ENCODE results near the gene RNASEH2A. TPM values are rescaled to one million over a fixed set of nuclear protein-coding genes. Genes with fewer than 3 reads are reported as not detected.

Gene RNASEH2A
- polyA plus RNA-seq, 1 of the 3 experiments (the other 2 are of a cell fraction), result 48.1 TPM

DNA sequence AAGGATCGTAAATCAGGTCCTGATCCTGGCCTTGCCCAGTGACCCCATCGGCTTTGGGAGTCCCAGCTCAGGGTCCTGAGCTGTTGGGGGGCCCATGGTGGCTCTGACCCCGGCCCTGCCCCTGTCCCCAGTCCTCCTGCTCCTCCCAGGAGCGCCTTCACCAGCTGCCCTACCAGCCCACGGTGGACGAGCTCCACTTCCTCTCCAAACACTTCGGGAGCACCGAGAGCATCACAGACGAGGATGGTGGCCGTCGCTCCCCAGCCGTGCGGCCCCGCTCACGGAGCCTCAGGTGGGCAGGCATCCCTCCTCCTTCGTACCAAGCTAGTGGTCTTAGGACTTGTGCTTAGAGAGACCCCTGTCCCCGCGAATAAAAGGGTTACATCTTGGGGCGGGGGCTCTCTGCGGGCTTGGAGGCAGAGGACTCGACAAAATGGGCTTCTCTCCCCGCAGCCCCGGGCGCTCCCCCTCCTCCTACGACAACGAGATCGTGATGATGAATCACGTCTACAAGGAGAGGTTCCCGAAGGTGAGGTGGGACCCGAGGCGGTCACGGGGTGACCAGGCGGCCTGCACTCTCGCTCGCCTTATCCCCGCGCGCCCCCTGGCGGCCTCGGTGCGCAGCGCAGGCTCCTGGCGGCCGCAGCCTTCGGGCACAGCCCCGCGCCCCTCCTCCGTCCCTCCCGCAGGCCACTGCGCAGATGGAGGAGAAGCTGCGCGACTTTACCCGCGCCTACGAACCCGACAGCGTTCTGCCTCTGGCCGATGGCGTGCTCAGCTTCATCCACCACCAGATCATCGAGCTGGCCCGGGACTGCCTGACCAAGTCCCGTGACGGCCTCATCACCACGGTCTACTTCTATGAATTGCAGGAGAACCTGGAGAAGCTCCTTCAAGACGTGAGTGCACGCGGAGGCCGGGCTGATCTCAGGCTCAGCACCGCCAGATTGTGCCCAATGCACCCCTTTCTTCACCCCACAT, 41.1 kb downstream of the RNASEH2A start:
- WGBS (ENCODE audit: low lambda C conversion rate), result 53% methylated on average over 31 of the region's 69 CpGs
- H3K4me3 ChIP-seq (ENCODE audit: low read depth in 2 of 2, low read length in 1 of 2), result peak overlapping the region in 1 of 2 experiments; percentile 31; a peak in 1 of 4 replicates

More for the DNA sequence above, 41.1 kb downstream of the RNASEH2A start:
- CTCF ChIA-PET, result interaction anchor here (0.5 to 4.9 kb wide), 56 partner anchors 8 to 1134 kb away, joined by 3 to 69 read pairs (median 4); partner anchors contain the start of genes BEST2, DNASE2, FARSA and FBXW9
- Histone ChIP-seq H3K9ac (no peak overlapping the region), H3K4me1 (ENCODE audit: control insufficient read depth in 1 of 2, insufficient read depth in 2 of 2, low read depth in 1 of 2, low read length in 1 of 2) (peaks cover 0 to 2% of the 10 kb centered on the region in 2 experiments; a peak in 1 of 4 replicates), H4K20me1 (ENCODE audit: insufficient read depth) (no peaks in the 10 kb centered on the region), H3K27me3 (ENCODE audit: insufficient read depth) (no peaks in the 10 kb centered on the region), H3K9me2 (no peaks in the 10 kb centered on the region), H3K79me2 (ENCODE audit: insufficient read depth) (no peaks in the 10 kb centered on the region), H3K36me3 (replicated peaks in 1 of 2; ENCODE audit: control insufficient read depth in 1 of 2, insufficient read depth in 2 of 2, low read length in 1 of 2) (no peaks in the 10 kb centered on the region), H3F3A (replicated peaks; ENCODE audit: insufficient read depth) (no peaks in the 10 kb centered on the region), H2AFZ (ENCODE audit: low read depth) (peak overlapping the region; percentile 4; the same call in 1 of the 2 replicates), H3K4me2 (peak overlapping the region; percentile 24; the same call in 1 of the 2 replicates), H3K27ac (ENCODE audit: low read depth in 2 of 2, low read length in 1 of 2) (no peak overlapping the region; a peak in 1 of 4 replicates), H3K9me3 (no peaks in the 10 kb centered on the region)
- peak; percentile 95 for DNase-seq
- TF ChIP-seq NRF1 (IDR thresholded peaks at IDR 0.05; ENCODE audit: low read depth, low read length) (peak; percentile 45; the same call in 1 of the 2 replicates), NFIC (IDR thresholded peaks at IDR 0.05; ENCODE audit: borderline replicate concordance) (no peak), TCF12 (IDR thresholded peaks at IDR 0.05) (no peak), EZH2phosphoT487 (IDR thresholded peaks at IDR 0.05; ENCODE audit: borderline replicate concordance, low read depth) (no peak), RAD21 (IDR thresholded peaks at IDR 0.05; ENCODE audit: low read length) (peak; percentile 89), MXI1 (IDR thresholded peaks at IDR 0.05; ENCODE audit: low read depth, low read length) (peak; percentile 55), MEF2A (IDR thresholded peaks at IDR 0.05; ENCODE audit: borderline replicate concordance, low read depth) (no peak), GATA2 (CRISPR knock-in tag; IDR thresholded peaks at IDR 0.05) (no peak), SMC3 (IDR thresholded peaks at IDR 0.05; ENCODE audit: low read depth, low read length) (peak; percentile 77), CHD2 (IDR thresholded peaks at IDR 0.05; ENCODE audit: low read length, partially characterized antibody) (no peak), RFX5 (IDR thresholded peaks at IDR 0.05; ENCODE audit: low read length) (no peak)
- TF ChIP-seq, protein P1, sequence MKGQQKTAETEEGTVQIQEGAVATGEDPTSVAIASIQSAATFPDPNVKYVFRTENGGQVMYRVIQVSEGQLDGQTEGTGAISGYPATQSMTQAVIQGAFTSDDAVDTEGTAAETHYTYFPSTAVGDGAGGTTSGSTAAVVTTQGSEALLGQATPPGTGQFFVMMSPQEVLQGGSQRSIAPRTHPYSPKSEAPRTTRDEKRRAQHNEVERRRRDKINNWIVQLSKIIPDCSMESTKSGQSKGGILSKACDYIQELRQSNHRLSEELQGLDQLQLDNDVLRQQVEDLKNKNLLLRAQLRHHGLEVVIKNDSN (IDR thresholded peaks at IDR 0.05; ENCODE audit: borderline replicate concordance, low read depth), result no peak; the same call in 1 of the 2 replicates
- TF ChIP-seq, protein P2, sequence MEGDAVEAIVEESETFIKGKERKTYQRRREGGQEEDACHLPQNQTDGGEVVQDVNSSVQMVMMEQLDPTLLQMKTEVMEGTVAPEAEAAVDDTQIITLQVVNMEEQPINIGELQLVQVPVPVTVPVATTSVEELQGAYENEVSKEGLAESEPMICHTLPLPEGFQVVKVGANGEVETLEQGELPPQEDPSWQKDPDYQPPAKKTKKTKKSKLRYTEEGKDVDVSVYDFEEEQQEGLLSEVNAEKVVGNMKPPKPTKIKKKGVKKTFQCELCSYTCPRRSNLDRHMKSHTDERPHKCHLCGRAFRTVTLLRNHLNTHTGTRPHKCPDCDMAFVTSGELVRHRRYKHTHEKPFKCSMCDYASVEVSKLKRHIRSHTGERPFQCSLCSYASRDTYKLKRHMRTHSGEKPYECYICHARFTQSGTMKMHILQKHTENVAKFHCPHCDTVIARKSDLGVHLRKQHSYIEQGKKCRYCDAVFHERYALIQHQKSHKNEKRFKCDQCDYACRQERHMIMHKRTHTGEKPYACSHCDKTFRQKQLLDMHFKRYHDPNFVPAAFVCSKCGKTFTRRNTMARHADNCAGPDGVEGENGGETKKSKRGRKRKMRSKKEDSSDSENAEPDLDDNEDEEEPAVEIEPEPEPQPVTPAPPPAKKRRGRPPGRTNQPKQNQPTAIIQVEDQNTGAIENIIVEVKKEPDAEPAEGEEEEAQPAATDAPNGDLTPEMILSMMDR (IDR thresholded peaks at IDR 0.05), result peak; percentile 93
- TF ChIP-seq, protein P3, sequence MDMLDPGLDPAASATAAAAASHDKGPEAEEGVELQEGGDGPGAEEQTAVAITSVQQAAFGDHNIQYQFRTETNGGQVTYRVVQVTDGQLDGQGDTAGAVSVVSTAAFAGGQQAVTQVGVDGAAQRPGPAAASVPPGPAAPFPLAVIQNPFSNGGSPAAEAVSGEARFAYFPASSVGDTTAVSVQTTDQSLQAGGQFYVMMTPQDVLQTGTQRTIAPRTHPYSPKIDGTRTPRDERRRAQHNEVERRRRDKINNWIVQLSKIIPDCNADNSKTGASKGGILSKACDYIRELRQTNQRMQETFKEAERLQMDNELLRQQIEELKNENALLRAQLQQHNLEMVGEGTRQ (IDR thresholded peaks at IDR 0.05; ENCODE audit: borderline replicate concordance, low read depth, low read length), result no peak
- POLR2A ChIA-PET, result interaction anchor here (0.6 to 1.7 kb wide), 4 partner anchors 19 to 70 kb away, joined by 3 to 5 read pairs (median 4); no protein-coding TSS in a partner anchor

Measured in SK-N-SH (cell line).